H54 (cell line): Measurements from ENCODE around the gene DAB2.
A peak's percentile ranks its signal among the peaks of the same experiment; 100 is the strongest.

ENCODE experiments used
- DNase-seq: peaks from one replicate; pipeline ENCODE4 v3.0.0; 2011; ENCODE audit warnings: low spot score, mixed read lengths; ENCODE audit not compliant: insufficient read length
- FAIRE-seq: peaks from 3 replicates; lab custom pipeline; 2011; peaks lifted over from hg19 to GRCh38; lab: Jason Lieb, UNC
- POLR2A ChIP-seq: IDR thresholded peaks from 2 replicates; pipeline ENCODE4 v1.6.1; 2011; ENCODE audit warnings: low read depth, mild to moderate bottlenecking, low read length

The DAB2 gene

GRCh38 chr5:39459071-39459470, 34.3 kb upstream of the DAB2 start:
- no peak for DNase-seq
- no peak for TF ChIP-seq POLR2A
- no peak for FAIRE-seq

GRCh38 chr5:39455645-39456044, 30.9 kb upstream of the DAB2 start:
- no peak for TF ChIP-seq POLR2A
- DNase-seq = no peak
- no peak for FAIRE-seq

GRCh38 chr5:39453606-39454005, 28.8 kb upstream of the DAB2 start:
- no peak for TF ChIP-seq POLR2A
- DNase-seq = no peak
- FAIRE-seq = peak; percentile 27

GRCh38 chr5:39452846-39453245, 28.1 kb upstream of the DAB2 start:
- FAIRE-seq (peak; percentile 93), DNase-seq (no peak)
- no peak for TF ChIP-seq POLR2A

- FAIRE-seq (peak; percentile 61), DNase-seq (no peak)
- TF ChIP-seq POLR2A = no peak
These were observed 26.6 kb upstream of the DAB2 start for GRCh38 chr5:39451276-39451941.

GRCh38 chr5:39450487-39450886, 25.7 kb upstream of the DAB2 start:
- DNase-seq (no peak), FAIRE-seq (no peak)
- no peak for TF ChIP-seq POLR2A

- DNase-seq = no peak
- TF ChIP-seq POLR2A = no peak
- peak; percentile 58 for FAIRE-seq
These were observed 24.8 kb upstream of the DAB2 start for GRCh38 chr5:39449591-39449990.

GRCh38 chr5:39448506-39449128, 23.8 kb upstream of the DAB2 start:
- no peak for TF ChIP-seq POLR2A
- FAIRE-seq (peak; percentile 75), DNase-seq (no peak)

GRCh38 chr5:39447968-39448367, 23.2 kb upstream of the DAB2 start:
- no peak for DNase-seq
- peak; percentile 97 for FAIRE-seq
- TF ChIP-seq POLR2A = no peak

GRCh38 chr5:39447059-39447458, 22.3 kb upstream of the DAB2 start:
- FAIRE-seq = peak; percentile 100
- DNase-seq = peak; percentile 25

GRCh38 chr5:39446231-39446630, 21.5 kb upstream of the DAB2 start:
- peak; percentile 93 for FAIRE-seq

More at GRCh38 chr5:39447059-39447458, 22.3 kb upstream of the DAB2 start:
- TF ChIP-seq POLR2A = no peak

GRCh38 chr5:39443911-39444310, 19.1 kb upstream of the DAB2 start:
- DNase-seq (no peak), FAIRE-seq (no peak)
- no peak for TF ChIP-seq POLR2A

More at GRCh38 chr5:39446231-39446630, 21.5 kb upstream of the DAB2 start:
- no peak for DNase-seq
- TF ChIP-seq POLR2A = no peak

GRCh38 chr5:39442991-39443390, 18.2 kb upstream of the DAB2 start:
- TF ChIP-seq POLR2A = no peak
- DNase-seq (no peak), FAIRE-seq (peak; percentile 71)

- no peak for TF ChIP-seq POLR2A
- FAIRE-seq (peak; percentile 87), DNase-seq (no peak)
These were observed 17.1 kb upstream of the DAB2 start for GRCh38 chr5:39441838-39442237.
